ENCODE measurements around the gene ABHD16A.

The ABHD16A gene

GRCh38 chr6:31689249-31690110 is 13.6 kb downstream of the ABHD16A start:
- DNase-seq (ENCODE audit: low read depth) = no peak

- DNase-seq (ENCODE audit: low read depth) = no peak
Measured at GRCh38 chr6:31687860-31688693, 15.0 kb downstream of the ABHD16A start.

DNA sequence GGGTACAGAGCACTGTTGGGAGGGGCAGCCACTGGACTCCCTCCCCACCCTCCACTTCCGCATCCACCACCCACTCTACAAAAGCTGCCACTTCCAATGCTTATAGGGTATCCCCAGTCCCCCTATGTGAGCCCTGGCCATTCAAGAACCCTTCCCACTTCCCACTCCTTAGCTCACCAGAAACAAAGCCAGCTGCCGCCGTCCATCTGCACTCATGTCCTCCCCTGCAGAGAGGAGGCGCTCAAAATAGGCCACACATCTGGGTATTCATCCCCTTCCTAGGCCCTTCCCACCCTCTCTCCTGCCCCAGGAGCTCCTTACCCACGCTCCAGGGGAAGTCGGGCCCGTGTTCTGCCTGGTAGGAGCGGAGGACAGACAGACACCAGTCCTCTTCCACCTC is 15.8 kb downstream of the ABHD16A start:
- no peak for DNase-seq (ENCODE audit: low read depth)

GRCh38 chr6:31686483-31686882 is 16.6 kb downstream of the ABHD16A start:
- DNase-seq (ENCODE audit: low read depth) = no peak

DNA sequence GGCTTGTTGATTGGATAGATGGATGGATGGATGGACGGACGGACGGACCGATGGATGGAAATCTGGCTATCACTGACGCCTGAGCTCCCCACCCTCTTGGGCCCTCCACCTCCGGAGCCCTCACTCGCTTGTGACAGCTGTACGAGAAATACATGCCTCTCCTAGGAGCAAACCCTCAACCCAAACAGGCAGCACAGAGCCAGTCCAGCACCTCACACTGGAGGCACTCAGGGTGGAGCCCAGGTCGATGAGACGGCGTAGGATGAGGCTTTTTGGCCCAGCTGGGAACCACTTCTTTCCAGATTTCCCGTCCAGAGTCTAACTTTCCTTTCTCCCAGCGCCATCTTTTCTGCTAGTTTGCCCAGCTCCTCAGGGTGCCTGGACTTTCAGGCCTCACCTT is 19.5 kb downstream of the ABHD16A start:
- DNase-seq (ENCODE audit: low read depth) = no peak

DNA sequence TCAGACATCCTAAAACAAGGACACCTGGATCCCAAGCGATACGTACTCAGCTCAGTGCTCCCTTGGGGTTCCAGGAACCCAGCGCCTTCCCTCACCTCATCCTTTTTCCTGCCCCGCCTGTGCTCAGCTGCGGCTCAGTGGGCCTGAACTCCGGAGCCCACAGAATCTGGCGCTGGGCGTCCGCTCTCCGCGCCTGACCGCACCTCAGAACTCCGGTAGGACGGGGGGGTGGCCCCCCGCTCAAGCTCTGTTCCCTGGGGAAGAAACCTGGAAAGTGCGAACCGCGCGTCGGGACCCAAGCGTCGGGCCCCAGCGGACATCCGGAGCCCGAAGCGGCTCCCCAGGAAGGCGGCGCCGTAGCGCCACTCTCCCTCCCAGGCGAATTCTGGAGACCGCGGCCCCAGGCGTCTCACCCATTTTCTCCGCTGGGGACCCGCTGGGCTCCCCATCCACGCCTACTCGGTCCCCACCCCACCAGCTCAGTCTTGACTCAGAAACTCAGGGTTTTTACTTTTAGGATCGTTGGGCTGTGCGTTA is 21.9 kb downstream of the ABHD16A start:
- peak; percentile 60 for DNase-seq (ENCODE audit: low read depth)

DNA sequence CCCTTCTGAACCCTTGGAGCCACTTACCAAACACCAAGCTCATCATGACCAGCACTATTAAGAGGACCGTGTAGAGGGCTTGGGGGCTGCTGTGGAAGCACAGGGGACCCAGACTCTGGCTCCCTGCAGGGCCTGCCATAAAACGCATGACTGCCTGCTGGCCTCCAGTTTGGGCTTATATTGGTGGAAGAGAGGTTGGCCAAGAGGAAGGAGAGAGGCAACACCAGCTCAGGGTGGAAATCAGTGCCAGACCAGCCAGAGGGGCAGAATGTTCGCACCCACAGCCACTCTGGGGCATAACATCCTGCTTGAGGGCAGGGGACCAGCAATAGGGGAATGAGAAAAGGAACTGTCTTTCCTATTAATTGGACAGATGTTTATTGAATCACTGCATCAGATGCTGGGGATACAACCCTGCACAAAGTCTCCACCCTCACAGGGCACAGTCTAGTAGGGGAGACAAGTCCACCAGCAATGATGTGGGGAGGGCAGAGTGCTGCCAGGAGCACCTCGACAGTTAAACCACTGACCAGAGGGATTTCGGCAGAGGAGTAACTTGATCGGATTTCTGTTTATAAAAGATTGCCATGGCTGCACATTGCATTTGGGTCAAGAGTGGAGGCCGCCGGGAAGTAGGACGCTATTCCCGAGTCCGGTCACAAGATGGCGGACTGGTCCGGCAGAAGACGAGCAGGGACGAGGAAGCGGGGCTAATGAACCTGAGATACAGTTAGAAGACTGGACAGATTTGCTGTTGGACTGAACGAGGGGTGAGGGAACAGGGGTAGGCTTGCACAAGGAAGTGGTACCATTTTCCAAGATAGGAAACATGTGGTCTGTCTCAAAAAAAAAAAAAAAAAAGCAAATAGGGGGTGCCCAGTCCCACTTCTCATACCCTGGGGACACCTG is 22.6 kb downstream of the ABHD16A start, which contains the start of gene LY6G5C:
TSS of gene LY6G5C (minus strand) at position 842 of the 909 bp plus-strand sequence. CDS start at position 148, 694 bp downstream.
- peak; percentile 88 for DNase-seq (ENCODE audit: low read depth)

- no peak for DNase-seq (ENCODE audit: low read depth)
Measured at GRCh38 chr6:31677955-31678354, 25.2 kb downstream of the ABHD16A start.

- DNase-seq (ENCODE audit: low read depth) = no peak
Measured at GRCh38 chr6:31676904-31677303, 26.2 kb downstream of the ABHD16A start.

GRCh38 chr6:31676322-31676903 is 26.7 kb downstream of the ABHD16A start:
- DNase-seq (ENCODE audit: low read depth) = no peak

GRCh38 chr6:31669676-31670075 is 33.4 kb downstream of the ABHD16A start, which contains the start of gene LY6G5B:
LY6G5B (plus strand) TSS chr6:31669976; CDS start chr6:31670951, 975 bp downstream.
- DNase-seq (ENCODE audit: low read depth) = no peak

GRCh38 chr6:31666337-31666965 is 36.7 kb downstream of the ABHD16A start:
- peak; percentile 33 for DNase-seq (ENCODE audit: low read depth)

- peak; percentile 99 for DNase-seq (ENCODE audit: low read depth)
Measured at GRCh38 chr6:31665501-31666336, 37.4 kb downstream of the ABHD16A start, which contains the start of gene CSNK2B. CSNK2B (plus strand) TSS chr6:31666080; CDS start chr6:31666832, 752 bp downstream.

GRCh38 chr6:31664790-31665500 is 38.2 kb downstream of the ABHD16A start, which contains the start of gene GPANK1:
GPANK1 (minus strand) TSS chr6:31664997; CDS start chr6:31664478, 519 bp downstream.
- DNase-seq (ENCODE audit: low read depth) = peak; percentile 95

GRCh38 chr6:31663961-31664789 is 38.9 kb downstream of the ABHD16A start:
- peak; percentile 93 for DNase-seq (ENCODE audit: low read depth)

DNA sequence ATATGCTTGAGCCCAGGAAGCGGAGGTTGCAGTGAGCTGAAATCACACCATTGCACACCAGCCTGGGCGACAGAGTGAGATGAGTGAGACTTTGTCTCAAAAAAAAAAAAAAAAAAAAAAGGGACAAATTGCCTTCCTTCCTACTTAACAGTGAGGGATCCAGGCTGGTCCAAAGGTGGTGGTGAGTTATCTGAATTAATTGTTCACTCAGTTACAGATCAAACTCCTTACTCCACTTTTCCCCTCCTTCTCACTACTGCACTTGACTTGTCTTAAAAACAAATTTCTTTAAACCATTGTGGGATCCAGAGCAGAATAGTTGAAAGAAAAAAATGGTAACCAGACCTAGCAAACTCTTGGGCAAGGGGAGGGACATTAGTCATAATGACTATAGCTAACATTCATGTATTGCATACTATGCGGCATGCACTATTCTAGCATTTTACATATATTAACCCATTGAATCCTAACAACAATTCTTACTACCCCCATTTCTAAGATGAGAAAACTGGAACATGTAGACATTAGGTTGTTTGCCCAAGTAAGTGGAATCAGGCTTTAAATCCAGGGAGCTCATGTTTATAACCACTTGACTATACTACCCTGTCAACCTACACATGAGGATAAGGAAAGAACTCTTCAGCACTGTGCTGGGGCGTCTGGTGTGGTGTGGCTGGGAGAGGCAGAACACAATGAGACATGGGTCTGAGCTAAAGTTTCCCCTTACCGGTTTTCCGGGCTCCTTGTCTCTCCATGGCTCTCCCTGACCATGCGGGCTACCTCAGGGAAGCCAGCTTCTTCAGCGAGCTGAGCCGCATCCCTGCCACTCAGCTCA is 39.8 kb downstream of the ABHD16A start:
- peak; percentile 84 for DNase-seq (ENCODE audit: low read depth)

All from ELR (cell line).